H1 (cell line): Measurements from ENCODE around the gene PAX3. TPM values are rescaled to one million over a fixed set of nuclear protein-coding genes. Genes with fewer than 3 reads are reported as not detected.
A peak's percentile ranks its signal among the peaks of the same experiment; 100 is the strongest.

Experiments
- CTCF ChIA-PET: fragments of 300-600 bp; sonication (Branson Sonifier 250); formaldehyde crosslinking; loops from one replicate; lab custom pipeline; 2021; ENCODE audit not compliant: partially characterized antibody; lab: Charles Lee
- POLR2A ChIA-PET: fragments of 300-600 bp; sonication (Branson Sonifier 250); formaldehyde crosslinking; loops from one replicate; lab custom pipeline; 2021; ENCODE audit warnings: inconsistent platforms; ENCODE audit not compliant: partially characterized antibody; lab: Charles Lee
- DNase-seq, 2 experiments: peaks; one replicate each; pipeline versions ENCODE4 v3.0.0 to v3.0.0-alpha.2; 2010 to 2022; ENCODE audit warnings: low spot score in 2 of 2, low read depth in 1 of 2, mixed read lengths in 1 of 2
- FAIRE-seq: peaks from 2 replicates; lab custom pipeline; 2011; peaks lifted over from hg19 to GRCh38; lab: Jason Lieb, UNC
- H2AFZ ChIP-seq: 2 replicates; pipeline ENCODE4 v1.8.1; 2012; ENCODE audit warnings: low read length, inconsistent platforms
- H2AK5ac ChIP-seq: 2 replicates; pipeline ENCODE4 v1.6.1; 2013; ENCODE audit warnings: low read depth, low read length
- H2BK120ac ChIP-seq: replicated peaks from 2 replicates; pipeline ENCODE3; 2013; ENCODE audit warnings: low read depth, low read length, inconsistent platforms
- H2BK12ac ChIP-seq: 2 replicates; pipeline ENCODE4 v1.6.1; 2013; ENCODE audit warnings: low read depth, low read length
- H2BK15ac ChIP-seq: 2 replicates; pipeline ENCODE4 v1.6.1; 2013; ENCODE audit warnings: low read length
- H2BK20ac ChIP-seq: 2 replicates; pipeline ENCODE4 v1.6.1; 2013; ENCODE audit warnings: low read length
- H2BK5ac ChIP-seq: 2 replicates; pipeline ENCODE4 v1.6.1; 2013; ENCODE audit warnings: low read depth, low read length
- H3K14ac ChIP-seq: 2 replicates; pipeline ENCODE4 v1.6.1; 2013; ENCODE audit warnings: inconsistent platforms; ENCODE audit not compliant: insufficient read length
- H3K18ac ChIP-seq: 2 replicates; pipeline ENCODE4 v1.6.1; 2013; ENCODE audit warnings: low read length; ENCODE audit errors: extremely low read depth
- H3K23ac ChIP-seq: 2 replicates; pipeline ENCODE4 v1.6.1; 2013; ENCODE audit warnings: inconsistent platforms; ENCODE audit not compliant: insufficient read length
- H3K23me2 ChIP-seq: 2 replicates; pipeline ENCODE4 v1.6.1; 2013; ENCODE audit warnings: low read depth, low read length
- H3K27ac ChIP-seq: 2 replicates; pipeline ENCODE4 v1.6.1; 2011; ENCODE audit warnings: low read depth, low read length, inconsistent platforms
- H3K27me3 ChIP-seq, 4 experiments: replicated peaks in 1 of 4; 1 replicate in 1 of 4; 2 replicates in 3 of 4; pipeline versions ENCODE4 v1.6.1 to v1.8.1; 2011 to 2013; ENCODE audit warnings: low read length in 3 of 4, mild to moderate bottlenecking in 3 of 4, inconsistent platforms in 2 of 4, mixed read lengths in 2 of 4, moderate library complexity in 1 of 4; ENCODE audit not compliant: control insufficient read depth in 3 of 4, insufficient read depth in 3 of 4; ENCODE audit errors: extremely low read depth in 1 of 4
- H3K36me3 ChIP-seq, 4 experiments: 2 replicates each; pipeline versions ENCODE4 v1.6.1 to v1.8.1; 2011 to 2013; ENCODE audit warnings: mild to moderate bottlenecking in 4 of 4, low read length in 3 of 4, moderate library complexity in 2 of 4, control low read depth in 1 of 4, inconsistent platforms in 1 of 4; ENCODE audit not compliant: insufficient read depth in 4 of 4, control insufficient read depth in 2 of 4
- H3K4ac ChIP-seq: replicated peaks from 2 replicates; pipeline ENCODE3; 2013; ENCODE audit warnings: low read length, low read depth, mixed read lengths, inconsistent platforms; ENCODE audit not compliant: insufficient read length
- H3K4me1 ChIP-seq, 4 experiments: replicated peaks in 1 of 4; 1 replicate in 1 of 4; 2 replicates in 3 of 4; pipeline versions ENCODE4 v1.6.1 to v1.8.1; 2011 to 2013; ENCODE audit warnings: low read length in 3 of 4, inconsistent platforms in 2 of 4, mixed read lengths in 1 of 4; ENCODE audit not compliant: insufficient read depth in 4 of 4, control insufficient read depth in 3 of 4
- H3K4me2 ChIP-seq, 2 experiments: 2 replicates each; pipeline versions ENCODE4 v1.6.1 to v1.8.1; 2011 to 2013; ENCODE audit warnings: low read depth in 2 of 2, low read length in 2 of 2, control low read depth in 1 of 2, inconsistent platforms in 1 of 2, mild to moderate bottlenecking in 1 of 2; ENCODE audit not compliant: insufficient read depth in 1 of 2
- H3K4me3 ChIP-seq, 4 experiments: fragments of 200-600, 300-600 bp in 1 of 4; sonication (generic), shearing (Covaris generic), sonication (Bioruptor Twin) in 1 of 4; 2 replicates each; pipeline versions ENCODE4 v1.5.1 to v1.8.1; 2011 to 2016; ENCODE audit warnings: low read length in 4 of 4, low read depth in 3 of 4, control low read depth in 2 of 4, inconsistent platforms in 2 of 4, mild to moderate bottlenecking in 2 of 4, mixed read lengths in 1 of 4, moderate library complexity in 1 of 4; ENCODE audit not compliant: insufficient read depth in 2 of 4; ENCODE audit errors: extremely low read depth in 1 of 4
- H3K56ac ChIP-seq: replicated peaks from 2 replicates; pipeline ENCODE3; 2013; ENCODE audit warnings: low read depth, mild to moderate bottlenecking, mixed read lengths, low read length, inconsistent platforms; ENCODE audit not compliant: insufficient read length
- H3K79me1 ChIP-seq: 2 replicates; pipeline ENCODE4 v1.6.1; 2013; ENCODE audit warnings: low read depth, low read length, control low read depth
- H3K79me2 ChIP-seq, 2 experiments: 2 replicates each; pipeline versions ENCODE4 v1.6.1 to v1.8.1; 2012 to 2013; ENCODE audit warnings: low read length in 2 of 2, mild to moderate bottlenecking in 2 of 2, inconsistent platforms in 1 of 2; ENCODE audit not compliant: insufficient read depth in 2 of 2, control insufficient read depth in 1 of 2
- H3K9ac ChIP-seq, 4 experiments: replicated peaks in 1 of 4; 1 replicate in 1 of 4; 2 replicates in 3 of 4; pipeline versions ENCODE4 v1.6.1 to v1.8.1; 2011 to 2013; ENCODE audit warnings: low read depth in 3 of 4, low read length in 3 of 4, control low read depth in 2 of 4, mild to moderate bottlenecking in 2 of 4, moderate library complexity in 2 of 4, inconsistent platforms in 1 of 4; ENCODE audit errors: extremely low read depth in 1 of 4
- H3K9me3 ChIP-seq, 2 experiments: 2 replicates each; pipeline versions ENCODE4 v1.6.1 to v1.8.1; 2012 to 2013; ENCODE audit warnings: mild to moderate bottlenecking in 2 of 2, moderate library complexity in 2 of 2, control low read depth in 1 of 2, inconsistent platforms in 1 of 2, low read depth in 1 of 2, low read length in 1 of 2, mixed read lengths in 1 of 2; ENCODE audit not compliant: insufficient read depth in 2 of 2
- H4K20me1 ChIP-seq, 2 experiments: replicated peaks in 1 of 2; 2 replicates each; pipeline versions ENCODE3 to v1.8.1; 2011 to 2013; ENCODE audit warnings: inconsistent platforms in 2 of 2, low read length in 2 of 2, mild to moderate bottlenecking in 1 of 2; ENCODE audit not compliant: insufficient read depth in 2 of 2, control insufficient read depth in 1 of 2
- H4K5ac ChIP-seq: 2 replicates; pipeline ENCODE4 v1.6.1; 2013; ENCODE audit warnings: low read length, low read depth, mixed read lengths, inconsistent platforms; ENCODE audit not compliant: insufficient read length
- H4K8ac ChIP-seq: 2 replicates; pipeline ENCODE4 v1.8.0; 2013; ENCODE audit warnings: mild to moderate bottlenecking, moderate library complexity, low read length, inconsistent platforms; ENCODE audit not compliant: insufficient read depth; ENCODE audit errors: extremely low read depth
- H4K91ac ChIP-seq: replicated peaks from 2 replicates; pipeline ENCODE3; 2013; ENCODE audit warnings: low read length, mixed read lengths, inconsistent platforms; ENCODE audit not compliant: insufficient read length
- BCL11A ChIP-seq, 2 experiments: IDR thresholded peaks; one replicate each; pipeline ENCODE4 v1.6.1; 2011; ENCODE audit warnings: low read depth in 2 of 2, low read length in 2 of 2, mild to moderate bottlenecking in 2 of 2
- CEBPB ChIP-seq: IDR thresholded peaks from 2 replicates; pipeline ENCODE4 v1.6.1; 2012; ENCODE audit warnings: low read depth, low read length
- GTF2F1 ChIP-seq: IDR thresholded peaks from 2 replicates; pipeline ENCODE4 v1.6.1; 2012; ENCODE audit warnings: low read depth, low read length, improper control_type of control experiment, borderline replicate concordance
- POU5F1 ChIP-seq: IDR thresholded peaks from 2 replicates; pipeline ENCODE4 v1.6.1; 2011; ENCODE audit warnings: low read depth, mild to moderate bottlenecking, low read length, moderate library complexity
- RAD21 ChIP-seq, 2 experiments: IDR thresholded peaks in 1 of 2; conservative IDR thresholded peaks in 1 of 2; 2 replicates each; pipeline ENCODE4 v1.6.1; 2011; ENCODE audit warnings: low read depth in 2 of 2, low read length in 2 of 2, improper control_type of control experiment in 1 of 2, inconsistent platforms in 1 of 2, mild to moderate bottlenecking in 1 of 2, moderate library complexity in 1 of 2
- RNF2 ChIP-seq: fragments of 200-900, 300-1000 bp; sonication (generic); IDR thresholded peaks from 2 replicates; pipeline ENCODE4 v1.7.1; 2016; ENCODE audit warnings: borderline replicate concordance, low read depth, mild to moderate bottlenecking, antibody characterized with exemption, low read length; ENCODE audit not compliant: poor library complexity, severe bottlenecking; ENCODE audit errors: missing control alignments
- TAF1 ChIP-seq: IDR thresholded peaks from 2 replicates; pipeline ENCODE4 v1.6.1; 2011; ENCODE audit warnings: mild to moderate bottlenecking, low read depth, low read length
- TBP ChIP-seq: IDR thresholded peaks from 2 replicates; pipeline ENCODE4 v1.6.1; 2011; ENCODE audit warnings: low read depth, low read length, improper control_type of control experiment
- WGBS, 2 experiments: shearing (Covaris generic) in 1 of 2; methylation state at CpG; one replicate each; pipeline versions ENCODE4 v1.1.6 to v1.1.7; 2013 to 2015; ENCODE audit warnings: low lambda C conversion rate in 2 of 2, mixed read lengths in 2 of 2, inconsistent platforms in 1 of 2, low coverage in 1 of 2, missing lambda C conversion rate in 1 of 2; ENCODE audit not compliant: insufficient replicate concordance in 2 of 2, insufficient coverage in 1 of 2, insufficient read length in 1 of 2; ENCODE audit errors: extremely low coverage in 1 of 2, missing lambda C conversion rate in 1 of 2; 5-methylcytosine and 5-hydroxymethylcytosine counted together
- polyA plus RNA-seq, 7 experiments: library from polyadenylated mRNA; depleted of rRNA in 3 of 7; stranded (reverse) in 5 of 7; unstranded in 2 of 7; fragments of >200 nt in 5 of 7; fragments of 200-250 nt in 2 of 7; gene quantifications; 1 replicate in 5 of 7; 2 replicates in 1 of 7; 4 replicates in 1 of 7; pipeline versions ENCODE4 v1.2.1 to v1.2.3, GENCODE V29; 2011 to 2013; ENCODE audit warnings: missing spikeins in 2 of 7, mixed read lengths in 2 of 7
- total RNA-seq: library from RNA; stranded (reverse); fragmentation: NEBNext Ultra II Directional; extraction: Animal tissue kit (Norgen Biotek cat#: 25700); gene quantifications from 2 replicates; pipeline ENCODE4 v1.2.1, GENCODE V29; 2021

Gene PAX3
- total and polyA plus RNA-seq, 2 of the 8 experiments (the other 6 are each of a cell fraction or from before 2014, with no cell fraction given), result 0.33 TPM; not detected in 1

GRCh38 chr2:222193328-222193983 is 105.3 kb downstream of the PAX3 start:
- H3K27ac ChIP-seq, result no peak overlapping the region
- no peak for DNase-seq
- H3K27me3 ChIP-seq, result no peaks in the 10 kb centered on the region

More at GRCh38 chr2:222193328-222193983, 105.3 kb downstream of the PAX3 start:
- H3K4me3 ChIP-seq, result no peak overlapping the region
- H3K23ac ChIP-seq, result no peak overlapping the region
- no peaks in the 10 kb centered on the region for H3K79me1 ChIP-seq
- no peaks in the 10 kb centered on the region for H3K36me3 ChIP-seq
- TF ChIP-seq BCL11A (IDR thresholded peaks at IDR 0.05; ENCODE audit: low read depth in 2 of 2, low read length in 2 of 2) (no peak), CEBPB (peak; percentile 73; the same call in 1 of the 2 replicates), POU5F1 (no peak), TBP (no peak), GTF2F1 (no peak), RAD21 (IDR thresholded peaks at IDR 0.05 in 1 of 2, conservative IDR thresholded peaks at IDR 0.05 in 1 of 2; ENCODE audit: low read depth in 2 of 2, low read length in 2 of 2) (no peak), RNF2 (no peak), TAF1 (no peak)
- H3K4me1 ChIP-seq, result no peaks in the 10 kb centered on the region
- H2BK15ac ChIP-seq, result no peak overlapping the region
- no peak overlapping the region for H3K56ac ChIP-seq
- no peak overlapping the region for H4K91ac ChIP-seq
- no peak overlapping the region for H3K14ac ChIP-seq
- H2BK120ac ChIP-seq, result no peak overlapping the region
- H3K4ac ChIP-seq, result no peak overlapping the region
- H3K23me2 ChIP-seq, result no peaks in the 10 kb centered on the region
- H3K9me3 ChIP-seq, result no peaks in the 10 kb centered on the region
- FAIRE-seq, result no peak
- no peak overlapping the region for H2BK12ac ChIP-seq
- no peak overlapping the region for H2AK5ac ChIP-seq
- H4K8ac ChIP-seq, result no peak overlapping the region
- ChIA-PET CTCF (interaction anchor here (1.2 kb wide), 1 partner anchor 13 kb away, joined by 3 read pairs; no protein-coding TSS in a partner anchor), POLR2A (no interaction called here)
- H4K5ac ChIP-seq, result no peak overlapping the region
- H3K4me2 ChIP-seq, result no peak overlapping the region
- H2BK20ac ChIP-seq, result no peak overlapping the region
- no peak overlapping the region for H3K18ac ChIP-seq
- no peak overlapping the region for H3K9ac ChIP-seq
- 80% methylated on average over 5 of the region's 5 CpGs; no CpG with 5 or more reads in 1 of the 2 experiments for WGBS, 2 experiments
- no peaks in the 10 kb centered on the region for H3K79me2 ChIP-seq
- H2BK5ac ChIP-seq, result no peak overlapping the region
- H2AFZ ChIP-seq, result 0 out of 2 replicates have a peak overlapping the region, but pooled peaks have one; percentile 41
- H4K20me1 ChIP-seq, result no peaks in the 10 kb centered on the region
